Muscle of arm (tissue), 14 donors: ENCODE data around the gene UBALD2. TPM values are rescaled to one million over a fixed set of nuclear protein-coding genes. Genes with fewer than 3 reads are reported as not detected.
"Not testable (repeated sequence)": the region's sequence is repeated elsewhere in the genome, so short reads cannot be mapped to it uniquely, and the experiment has no call there.

Source experiments
- DNase-seq: peaks from one replicate; pipeline ENCODE4 v3.0.0-alpha.2; 2013
- long read RNA-seq, 11 donors: transcript quantifications; one replicate each; lab custom pipeline, GENCODE V29; 2026
- polyA plus RNA-seq, 12 donors: library from polyadenylated mRNA; unstranded; fragments of 120-200 nt; gene quantifications; one replicate each; pipeline ENCODE4 v1.2.1, GENCODE V29; 2013; ENCODE audit not compliant: insufficient read length in 12 of 12

The UBALD2 gene
- 10 to 100 TPM in 11 of 12 donors, not detected in 1; 10.1 to 93.7 (median 18.1) TPM for polyA plus RNA-seq
- long read RNA-seq, donor 1, transcript UBALD2-201 (3 exons, 1,593 nt), result major isoform, 57 of 75 reads
- long read RNA-seq, donor 1, transcript UBALD2-203 (2 exons, 660 nt), result minor isoform, 8 of 75 reads
- long read RNA-seq, donor 1, partial matches to known transcripts, result 8 of 75 reads
- long read RNA-seq, donor 1, other reads (novel, unspliced or antisense), result 0 of 75 reads
- long read RNA-seq, donor 2, transcript UBALD2-201 (3 exons, 1,593 nt), result major isoform, 17 of 22 reads
- long read RNA-seq, donor 2, partial matches to known transcripts, result 5 of 22 reads
- long read RNA-seq, donor 2, other reads (novel, unspliced or antisense), result 0 of 22 reads
- long read RNA-seq, donor 3, transcript UBALD2-201 (3 exons, 1,593 nt), result major isoform, 15 of 15 reads
- long read RNA-seq, donor 3, partial matches to known transcripts, result 0 of 15 reads
- long read RNA-seq, donor 3, other reads (novel, unspliced or antisense), result 0 of 15 reads
- long read RNA-seq, donor 4, transcript UBALD2-201 (3 exons, 1,593 nt), result major isoform, 6 of 6 reads
- long read RNA-seq, donor 4, partial matches to known transcripts, result 0 of 6 reads
- long read RNA-seq, donor 4, other reads (novel, unspliced or antisense), result 0 of 6 reads
- long read RNA-seq, donor 5, transcript UBALD2-201 (3 exons, 1,593 nt), result major isoform, 21 of 22 reads
- long read RNA-seq, donor 5, partial matches to known transcripts, result 0 of 22 reads
- long read RNA-seq, donor 5, other reads (novel, unspliced or antisense), result 0 of 22 reads
- long read RNA-seq, donor 6, transcript UBALD2-201 (3 exons, 1,593 nt), result major isoform, 8 of 9 reads
- long read RNA-seq, donor 6, partial matches to known transcripts, result 0 of 9 reads
- long read RNA-seq, donor 6, other reads (novel, unspliced or antisense), result 0 of 9 reads
- long read RNA-seq, donor 7, transcript UBALD2-201 (3 exons, 1,593 nt), result major isoform, 12 of 15 reads
- long read RNA-seq, donor 7, partial matches to known transcripts, result 0 of 15 reads
- long read RNA-seq, donor 7, other reads (novel, unspliced or antisense), result 0 of 15 reads
- long read RNA-seq, donor 8, transcript UBALD2-201 (3 exons, 1,593 nt), result major isoform, 22 of 25 reads
- long read RNA-seq, donor 8, partial matches to known transcripts, result 0 of 25 reads
- long read RNA-seq, donor 8, other reads (novel, unspliced or antisense), result 0 of 25 reads
- long read RNA-seq, donor 9, transcript UBALD2-201 (3 exons, 1,593 nt), result major isoform, 12 of 13 reads
- long read RNA-seq, donor 9, partial matches to known transcripts, result 0 of 13 reads
- long read RNA-seq, donor 9, other reads (novel, unspliced or antisense), result 0 of 13 reads
- long read RNA-seq, donor 10, transcript UBALD2-201 (3 exons, 1,593 nt), result major isoform, 16 of 26 reads
- long read RNA-seq, donor 10, partial matches to known transcripts, result 8 of 26 reads
- long read RNA-seq, donor 10, other reads (novel, unspliced or antisense), result 0 of 26 reads
- long read RNA-seq, donor 11, transcript UBALD2-201 (3 exons, 1,593 nt), result major isoform, 18 of 21 reads
- long read RNA-seq, donor 11, partial matches to known transcripts, result 0 of 21 reads
- long read RNA-seq, donor 11, other reads (novel, unspliced or antisense), result 0 of 21 reads

- peak; percentile 99 for DNase-seq
These were observed at the start of gene UBALD2 for GRCh38 chr17:76264755-76265623. Gene UBALD2, plus strand, starts transcription at chr17:76265348. Its CDS starts 158 bp downstream, at chr17:76265506.

- no peak for DNase-seq
These were observed 48.1 kb upstream of the UBALD2 start for GRCh38 chr17:76217081-76217480.

GRCh38 chr17:76219670-76220383 is 45.3 kb upstream of the UBALD2 start:
- no peak for DNase-seq

GRCh38 chr17:76223802-76224201 is 41.3 kb upstream of the UBALD2 start:
- no peak for DNase-seq

GRCh38 chr17:76225373-76226086 is 39.6 kb upstream of the UBALD2 start:
- DNase-seq, result not testable (repeated sequence)

GRCh38 chr17:76226749-76227148 is 38.4 kb upstream of the UBALD2 start:
- DNase-seq, result not testable (repeated sequence)

- DNase-seq, result peak; percentile 57
These were observed 32.8 kb upstream of the UBALD2 start for GRCh38 chr17:76232342-76232741.

- DNase-seq, result no peak
These were observed 31.4 kb upstream of the UBALD2 start for GRCh38 chr17:76233588-76234353.

- DNase-seq, result no peak
These were observed 30.8 kb upstream of the UBALD2 start for GRCh38 chr17:76234354-76234679.

GRCh38 chr17:76235883-76236282 is 29.3 kb upstream of the UBALD2 start:
- DNase-seq, result no peak

- no peak for DNase-seq
These were observed 28.5 kb upstream of the UBALD2 start for GRCh38 chr17:76236603-76237002.

GRCh38 chr17:76237859-76238313 is 27.3 kb upstream of the UBALD2 start:
- DNase-seq, result no peak

- DNase-seq, result no peak
These were observed 26.2 kb upstream of the UBALD2 start for GRCh38 chr17:76238847-76239537.

GRCh38 chr17:76239538-76240274 is 25.4 kb upstream of the UBALD2 start:
- no peak for DNase-seq

- DNase-seq, result peak; percentile 45
These were observed 24.5 kb upstream of the UBALD2 start, which contains the start of gene RNF157 for GRCh38 chr17:76240461-76241203. Gene RNF157, minus strand, starts transcription at chr17:76240493. Its CDS starts 253 bp downstream, at chr17:76240240.

GRCh38 chr17:76241204-76241538 is 24.0 kb upstream of the UBALD2 start:
- no peak for DNase-seq
